SK-N-SH (cell line): ENCODE measurements around the gene TRUB2. TPM values are rescaled to one million over a fixed set of nuclear protein-coding genes. Genes with fewer than 3 reads are reported as not detected.
A peak's percentile ranks its signal among the peaks of the same experiment; 100 is the strongest.

Experiments used
- CTCF ChIA-PET: fragments of 300-600, 350-600 bp; formaldehyde crosslinking; extraction: SDS; loops from one replicate; lab custom pipeline; 2021; lab: Yijun Ruan, JAX
- POLR2A ChIA-PET: fragments of 350-600 bp; sonication (Branson Sonifier 250); formaldehyde crosslinking; extraction: SDS; loops from one replicate; lab custom pipeline; 2020; ENCODE audit warnings: antibody characterized with exemption, inconsistent platforms; lab: Yijun Ruan, JAX
- DNase-seq: peaks from one replicate; pipeline ENCODE4 v3.0.0; 2012
- H2AFZ ChIP-seq: fragments of 200-600 bp; sonication (generic); 2 replicates; pipeline ENCODE4 v1.8.1; 2016; ENCODE audit warnings: antibody characterized with exemption, mild to moderate bottlenecking, low read depth
- H3F3A ChIP-seq: fragments of 200-600 bp; sonication (generic); replicated peaks from 2 replicates; pipeline ENCODE3; 2016; ENCODE audit warnings: antibody characterized with exemption, mild to moderate bottlenecking; ENCODE audit not compliant: insufficient read depth
- H3K27ac ChIP-seq, 2 experiments: fragments of 200-500 bp in 1 of 2; fragments of 200-600 bp in 1 of 2; sonication (Bioruptor generic) in 1 of 2; sonication (generic), shearing (Covaris generic) in 1 of 2; 2 replicates each; pipeline versions ENCODE4 v1.5.1 to v1.6.1; 2014 to 2016; ENCODE audit warnings: low read depth in 2 of 2, inconsistent platforms in 1 of 2, low read length in 1 of 2, mild to moderate bottlenecking in 1 of 2, mixed read lengths in 1 of 2
- H3K27me3 ChIP-seq: fragments of 200-600 bp; sonication (generic), shearing (Covaris generic); 2 replicates; pipeline ENCODE4 v1.6.1; 2016; ENCODE audit warnings: mixed run types; ENCODE audit not compliant: insufficient read depth
- H3K36me3 ChIP-seq, 2 experiments: fragments of 200-500 bp in 1 of 2; fragments of 200-600 bp in 1 of 2; sonication (Bioruptor generic) in 1 of 2; sonication (generic) in 1 of 2; replicated peaks in 1 of 2; 2 replicates each; pipeline versions ENCODE3 to v1.5.1; 2014 to 2016; ENCODE audit warnings: low read length in 1 of 2, mild to moderate bottlenecking in 1 of 2; ENCODE audit not compliant: insufficient read depth in 2 of 2, control insufficient read depth in 1 of 2
- H3K4me1 ChIP-seq, 2 experiments: fragments of 200-500 bp in 1 of 2; fragments of 200-600 bp in 1 of 2; sonication (Bioruptor generic) in 1 of 2; sonication (generic), shearing (Covaris generic) in 1 of 2; 2 replicates each; pipeline versions ENCODE4 v1.5.1 to v1.6.1; 2014 to 2016; ENCODE audit warnings: low read depth in 1 of 2, low read length in 1 of 2, mixed run types in 1 of 2; ENCODE audit not compliant: insufficient read depth in 2 of 2, control insufficient read depth in 1 of 2
- H3K4me2 ChIP-seq: fragments of 200-600 bp; sonication (generic), shearing (Covaris generic); 2 replicates; pipeline ENCODE4 v1.6.1; 2017; ENCODE audit warnings: mixed run types
- H3K4me3 ChIP-seq, 2 experiments: fragments of 200-500 bp in 1 of 2; fragments of 200-600 bp in 1 of 2; sonication (Bioruptor generic) in 1 of 2; sonication (generic), shearing (Covaris generic) in 1 of 2; 2 replicates each; pipeline versions ENCODE4 v1.5.1 to v1.8.1; 2014 to 2016; ENCODE audit warnings: low read depth in 2 of 2, inconsistent platforms in 1 of 2, low read length in 1 of 2, mild to moderate bottlenecking in 1 of 2, mixed read lengths in 1 of 2, moderate library complexity in 1 of 2
- H3K79me2 ChIP-seq: fragments of 200-600 bp; sonication (generic); 2 replicates; pipeline ENCODE4 v1.8.1; 2017; ENCODE audit warnings: mild to moderate bottlenecking; ENCODE audit not compliant: insufficient read depth
- H3K9ac ChIP-seq: fragments of 200-600 bp; sonication (generic); 2 replicates; pipeline ENCODE4 v1.6.1; 2017; ENCODE audit warnings: mixed run types
- H3K9me2 ChIP-seq: fragments of 200-600 bp; sonication (generic); 2 replicates; pipeline ENCODE4 v1.6.1; 2017; ENCODE audit warnings: mixed run types
- H3K9me3 ChIP-seq: fragments of 200-600 bp; sonication (generic); 2 replicates; pipeline ENCODE4 v1.6.1; 2017; ENCODE audit warnings: mixed run types, mild to moderate bottlenecking, moderate library complexity
- H4K20me1 ChIP-seq: fragments of 200-600 bp; sonication (generic); 2 replicates; pipeline ENCODE4 v1.6.1; 2017; ENCODE audit warnings: mild to moderate bottlenecking, mixed run types; ENCODE audit not compliant: insufficient read depth
- ELF1 ChIP-seq: IDR thresholded peaks from 2 replicates; pipeline ENCODE4 v1.4.0; 2012
- EP300 ChIP-seq, 2 experiments: IDR thresholded peaks; 2 replicates each; pipeline versions ENCODE4 v1.4.0 to v1.6.1; 2012; ENCODE audit warnings: borderline replicate concordance in 1 of 2, low read depth in 1 of 2, low read length in 1 of 2
- EZH2phosphoT487 ChIP-seq: fragments of 200-600 bp; sonication (generic); IDR thresholded peaks from 2 replicates; pipeline ENCODE4 v1.6.1; 2017; ENCODE audit warnings: low read depth, mixed run types, mild to moderate bottlenecking, antibody characterized with exemption, moderate library complexity, borderline replicate concordance
- FOSL2 ChIP-seq: IDR thresholded peaks from 2 replicates; pipeline ENCODE4 v1.4.0; 2012; ENCODE audit warnings: low read depth, mild to moderate bottlenecking, moderate library complexity, borderline replicate concordance
- IRF3 ChIP-seq: fragments of 150-350 bp; IDR thresholded peaks from 2 replicates; pipeline ENCODE4 v1.6.1; 2016; ENCODE audit warnings: mild to moderate bottlenecking, low read depth, low read length
- JUND ChIP-seq: IDR thresholded peaks from 2 replicates; pipeline ENCODE4 v1.4.0; 2012
- MAX ChIP-seq: IDR thresholded peaks from 2 replicates; pipeline ENCODE4 v1.4.0; 2012; ENCODE audit warnings: low read depth
- MEF2A ChIP-seq: IDR thresholded peaks from 2 replicates; pipeline ENCODE4 v1.4.0; 2012; ENCODE audit warnings: low read depth, borderline replicate concordance
- MXI1 ChIP-seq: IDR thresholded peaks from 2 replicates; pipeline ENCODE4 v1.6.1; 2012; ENCODE audit warnings: mild to moderate bottlenecking, low read depth, low read length, improper control_type of control experiment
- NFIC ChIP-seq: IDR thresholded peaks from 2 replicates; pipeline ENCODE4 v1.4.0; 2012; ENCODE audit warnings: borderline replicate concordance
- RAD21 ChIP-seq: IDR thresholded peaks from 2 replicates; pipeline ENCODE4 v1.6.1; 2012; ENCODE audit warnings: mild to moderate bottlenecking, low read length
- RFX5 ChIP-seq: IDR thresholded peaks from 2 replicates; pipeline ENCODE4 v1.6.1; 2012; ENCODE audit warnings: mild to moderate bottlenecking, improper control_type of control experiment, low read length
- RXRA ChIP-seq: IDR thresholded peaks from 2 replicates; pipeline ENCODE4 v1.4.0; 2012; ENCODE audit warnings: low read depth, mild to moderate bottlenecking, borderline replicate concordance
- SIN3A ChIP-seq: IDR thresholded peaks from 2 replicates; pipeline ENCODE4 v1.6.1; 2012; ENCODE audit warnings: low read depth, mild to moderate bottlenecking, low read length, moderate library complexity, borderline replicate concordance
- SMC3 ChIP-seq: IDR thresholded peaks from 2 replicates; pipeline ENCODE4 v1.6.1; 2012; ENCODE audit warnings: low read depth, low read length, improper control_type of control experiment
- TAF1 ChIP-seq: IDR thresholded peaks from 2 replicates; pipeline ENCODE4 v1.6.1; 2012; ENCODE audit warnings: low read depth, mild to moderate bottlenecking, low read length, moderate library complexity, borderline replicate concordance
- TEAD4 ChIP-seq: IDR thresholded peaks from 2 replicates; pipeline ENCODE4 v1.4.0; 2012; ENCODE audit warnings: mild to moderate bottlenecking, borderline replicate concordance; ENCODE audit not compliant: insufficient read depth
- USF1 ChIP-seq: IDR thresholded peaks from 2 replicates; pipeline ENCODE4 v1.4.0; 2012; ENCODE audit warnings: low read depth, borderline replicate concordance
- WGBS: methylation state at CpG from one replicate; pipeline ENCODE4 v1.1.6; 2017; ENCODE audit warnings: low lambda C conversion rate; 5-methylcytosine and 5-hydroxymethylcytosine counted together
- polyA plus RNA-seq, 3 experiments: library from polyadenylated mRNA; depleted of rRNA; stranded (reverse); fragments of >200 nt; gene quantifications; 2 replicates each; pipeline ENCODE4 v1.2.3, GENCODE V29; 2012
- TF ChIP-seq, protein P1 (sequence below): IDR thresholded peaks from 2 replicates; pipeline ENCODE4 v1.6.1; 2012; ENCODE audit warnings: mild to moderate bottlenecking, low read depth, low read length, moderate library complexity
- TF ChIP-seq, protein P2 (sequence below): IDR thresholded peaks from 2 replicates; pipeline ENCODE4; 2012

Gene TRUB2
- polyA plus RNA-seq, 1 of the 3 experiments (the other 2 are of a cell fraction), result 18.8 TPM

DNA sequence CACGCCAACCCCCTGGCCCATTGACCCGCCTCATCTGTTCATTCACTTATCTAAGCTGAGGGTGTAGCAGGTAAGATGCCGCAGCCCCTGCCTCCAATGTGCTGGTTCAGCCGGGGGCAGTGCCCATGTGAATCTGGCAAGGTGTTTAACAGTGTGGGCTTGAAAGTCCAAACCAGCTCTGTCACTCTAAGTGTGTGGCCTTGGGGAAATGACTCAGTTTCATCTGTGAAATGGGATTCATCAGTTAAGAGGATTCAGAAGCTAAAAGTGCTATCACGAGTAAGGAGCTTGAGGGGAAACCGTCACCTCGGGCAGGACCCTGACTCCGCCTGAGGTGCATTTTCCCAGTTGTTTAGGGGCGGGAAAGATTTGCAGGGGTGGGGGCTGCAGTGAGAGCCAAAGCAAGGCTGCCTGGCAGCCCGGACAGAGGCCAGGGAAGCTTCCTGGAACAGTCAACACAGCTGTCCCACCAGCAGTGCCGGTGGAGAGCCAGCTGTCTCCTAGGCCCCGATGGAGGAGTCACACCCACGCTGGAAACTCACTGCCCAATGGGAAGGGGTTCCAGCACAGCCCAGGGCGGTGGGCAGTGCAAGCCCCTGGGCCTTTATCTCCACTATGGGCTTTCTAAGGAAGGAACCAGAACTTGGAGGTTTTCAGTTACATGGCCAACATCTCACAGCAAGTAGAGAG lies 39.2 kb upstream of the TRUB2 start:
- CTCF ChIA-PET, result interaction anchor here (0.8 to 4.1 kb wide), 26 partner anchors 10 to 243 kb away, joined by 3 to 113 read pairs (median 5); partner anchors contain the start of genes CERCAM and URM1

More for the DNA sequence above, 39.2 kb upstream of the TRUB2 start:
- Histone ChIP-seq H3K36me3 (no peaks in the 10 kb centered on the region), H3F3A (peaks cover 12% of the 10 kb centered on the region), H3K9me3 (no peaks in the 10 kb centered on the region), H3K4me1 (peaks cover 7 to 8% of the 10 kb centered on the region in 2 experiments; a peak in 2 of 4 replicates), H2AFZ (peak overlapping the region; percentile 64), H3K9ac (peak overlapping the region; percentile 15; the same call in 1 of the 2 replicates), H3K79me2 (no peaks in the 10 kb centered on the region), H3K9me2 (no peaks in the 10 kb centered on the region), H3K4me3 (peak overlapping the region in 1 of 2 experiments; percentile 58; a peak in 2 of 4 replicates), H3K4me2 (peak overlapping the region; percentile 87), H4K20me1 (no peaks in the 10 kb centered on the region), H3K27me3 (no peaks in the 10 kb centered on the region), H3K27ac (peak overlapping the region; percentile 9 to 29; a peak in 2 of 4 replicates)
- DNase-seq, result no peak
- POLR2A ChIA-PET, result interaction anchor here (1.1 to 2.7 kb wide), 3 partner anchors 10 to 59 kb away, joined by 3 to 11 read pairs (median 7); partner anchors contain the start of genes CERCAM and URM1
- no peak for TF ChIP-seq IRF3
- no peak for TF ChIP-seq RFX5
- TF ChIP-seq MAX, result no peak
- TF ChIP-seq USF1, result no peak
- no peak for TF ChIP-seq RAD21
- TF ChIP-seq, protein P1, sequence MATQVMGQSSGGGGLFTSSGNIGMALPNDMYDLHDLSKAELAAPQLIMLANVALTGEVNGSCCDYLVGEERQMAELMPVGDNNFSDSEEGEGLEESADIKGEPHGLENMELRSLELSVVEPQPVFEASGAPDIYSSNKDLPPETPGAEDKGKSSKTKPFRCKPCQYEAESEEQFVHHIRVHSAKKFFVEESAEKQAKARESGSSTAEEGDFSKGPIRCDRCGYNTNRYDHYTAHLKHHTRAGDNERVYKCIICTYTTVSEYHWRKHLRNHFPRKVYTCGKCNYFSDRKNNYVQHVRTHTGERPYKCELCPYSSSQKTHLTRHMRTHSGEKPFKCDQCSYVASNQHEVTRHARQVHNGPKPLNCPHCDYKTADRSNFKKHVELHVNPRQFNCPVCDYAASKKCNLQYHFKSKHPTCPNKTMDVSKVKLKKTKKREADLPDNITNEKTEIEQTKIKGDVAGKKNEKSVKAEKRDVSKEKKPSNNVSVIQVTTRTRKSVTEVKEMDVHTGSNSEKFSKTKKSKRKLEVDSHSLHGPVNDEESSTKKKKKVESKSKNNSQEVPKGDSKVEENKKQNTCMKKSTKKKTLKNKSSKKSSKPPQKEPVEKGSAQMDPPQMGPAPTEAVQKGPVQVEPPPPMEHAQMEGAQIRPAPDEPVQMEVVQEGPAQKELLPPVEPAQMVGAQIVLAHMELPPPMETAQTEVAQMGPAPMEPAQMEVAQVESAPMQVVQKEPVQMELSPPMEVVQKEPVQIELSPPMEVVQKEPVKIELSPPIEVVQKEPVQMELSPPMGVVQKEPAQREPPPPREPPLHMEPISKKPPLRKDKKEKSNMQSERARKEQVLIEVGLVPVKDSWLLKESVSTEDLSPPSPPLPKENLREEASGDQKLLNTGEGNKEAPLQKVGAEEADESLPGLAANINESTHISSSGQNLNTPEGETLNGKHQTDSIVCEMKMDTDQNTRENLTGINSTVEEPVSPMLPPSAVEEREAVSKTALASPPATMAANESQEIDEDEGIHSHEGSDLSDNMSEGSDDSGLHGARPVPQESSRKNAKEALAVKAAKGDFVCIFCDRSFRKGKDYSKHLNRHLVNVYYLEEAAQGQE, result no peak
- TF ChIP-seq MEF2A, result no peak
- TF ChIP-seq EP300 (IDR thresholded peaks at IDR 0.05; ENCODE audit: borderline replicate concordance in 1 of 2, low read depth in 1 of 2, low read length in 1 of 2), result no peak
- TF ChIP-seq MXI1, result no peak
- TF ChIP-seq ELF1, result no peak
- no peak for TF ChIP-seq SMC3
- no peak for TF ChIP-seq JUND
- TF ChIP-seq TAF1, result no peak
- TF ChIP-seq, protein P2, sequence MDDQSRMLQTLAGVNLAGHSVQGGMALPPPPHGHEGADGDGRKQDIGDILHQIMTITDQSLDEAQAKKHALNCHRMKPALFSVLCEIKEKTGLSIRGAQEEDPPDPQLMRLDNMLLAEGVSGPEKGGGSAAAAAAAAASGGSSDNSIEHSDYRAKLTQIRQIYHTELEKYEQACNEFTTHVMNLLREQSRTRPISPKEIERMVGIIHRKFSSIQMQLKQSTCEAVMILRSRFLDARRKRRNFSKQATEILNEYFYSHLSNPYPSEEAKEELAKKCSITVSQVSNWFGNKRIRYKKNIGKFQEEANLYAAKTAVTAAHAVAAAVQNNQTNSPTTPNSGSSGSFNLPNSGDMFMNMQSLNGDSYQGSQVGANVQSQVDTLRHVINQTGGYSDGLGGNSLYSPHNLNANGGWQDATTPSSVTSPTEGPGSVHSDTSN, result no peak
- TF ChIP-seq NFIC, result no peak
- no peak for TF ChIP-seq SIN3A
- TF ChIP-seq FOSL2, result no peak
- TF ChIP-seq EZH2phosphoT487, result no peak
- no peak for TF ChIP-seq RXRA
- no peak for TF ChIP-seq TEAD4
- 73% methylated on average over 9 of the region's 14 CpGs for WGBS
